ENCODE measurements around the gene UBE2J2.

UBE2J2 gene

GRCh38 chr1:1280782-1281481 lies 7.3 kb upstream of the UBE2J2 start:
- DNase-seq, result no peak

DNA sequence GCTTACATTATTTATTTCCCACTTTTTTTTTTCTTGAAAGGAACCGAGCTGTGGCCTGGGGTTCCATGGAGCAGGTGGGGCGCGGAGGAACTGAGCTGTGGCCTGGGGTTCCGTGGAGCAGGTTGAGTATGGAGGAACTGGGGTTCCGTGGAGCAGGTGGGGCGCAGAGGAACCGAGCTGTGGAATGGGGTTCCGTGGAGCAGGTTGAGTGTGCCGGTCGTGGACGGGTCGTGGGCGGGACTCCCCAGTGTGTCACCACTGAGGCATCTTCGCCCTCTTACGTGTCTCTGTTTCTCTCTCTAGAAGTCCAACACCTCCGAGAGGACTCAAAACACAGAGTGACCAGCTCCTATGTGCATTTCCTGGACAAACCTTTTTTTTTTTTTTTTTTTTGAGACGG lies 5.4 kb upstream of the UBE2J2 start:
- DNase-seq, result no peak

DNA sequence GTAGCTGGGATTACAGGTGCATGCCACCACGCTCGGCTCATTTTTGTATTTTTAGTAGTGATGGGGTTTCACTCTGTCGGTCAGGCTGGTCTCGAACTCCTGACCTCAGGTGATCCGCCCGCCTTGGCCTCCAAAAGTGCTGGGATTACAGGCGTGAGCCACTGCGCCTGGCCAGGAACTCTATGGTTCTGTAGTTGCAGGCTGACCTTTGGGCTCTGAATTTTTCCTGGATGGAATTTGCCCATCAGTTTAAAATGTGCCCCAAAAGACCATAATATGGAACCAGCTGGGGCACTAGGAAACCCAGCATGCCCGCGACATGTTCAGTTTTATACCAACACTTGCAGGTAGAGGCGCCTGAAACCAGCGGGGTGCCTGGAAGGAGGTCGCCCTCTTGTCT lies 5.0 kb upstream of the UBE2J2 start:
- DNase-seq, result no peak

DNA sequence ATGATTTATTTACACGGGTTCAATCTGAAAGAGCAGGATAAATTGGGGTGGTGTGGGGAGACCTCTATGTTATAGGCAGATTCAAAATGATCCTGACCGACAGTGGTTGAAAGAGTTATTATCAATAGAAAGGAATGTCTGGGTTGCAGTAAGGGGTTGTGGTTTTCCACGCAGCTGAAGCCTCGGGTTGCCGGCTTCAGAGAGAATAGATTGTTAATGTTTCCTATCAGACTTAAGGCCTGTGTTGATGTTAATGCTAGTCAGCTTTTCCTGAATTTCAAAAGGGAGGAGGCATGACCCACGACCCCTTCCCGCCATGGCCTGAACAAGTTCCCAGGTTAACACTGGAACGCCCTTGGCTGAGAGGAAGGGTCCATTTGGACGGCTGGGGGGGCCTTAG lies 2.2 kb upstream of the UBE2J2 start:
- no peak for DNase-seq

GRCh38 chr1:1274931-1275431 lies 1.3 kb upstream of the UBE2J2 start:
- DNase-seq, result no peak

DNA sequence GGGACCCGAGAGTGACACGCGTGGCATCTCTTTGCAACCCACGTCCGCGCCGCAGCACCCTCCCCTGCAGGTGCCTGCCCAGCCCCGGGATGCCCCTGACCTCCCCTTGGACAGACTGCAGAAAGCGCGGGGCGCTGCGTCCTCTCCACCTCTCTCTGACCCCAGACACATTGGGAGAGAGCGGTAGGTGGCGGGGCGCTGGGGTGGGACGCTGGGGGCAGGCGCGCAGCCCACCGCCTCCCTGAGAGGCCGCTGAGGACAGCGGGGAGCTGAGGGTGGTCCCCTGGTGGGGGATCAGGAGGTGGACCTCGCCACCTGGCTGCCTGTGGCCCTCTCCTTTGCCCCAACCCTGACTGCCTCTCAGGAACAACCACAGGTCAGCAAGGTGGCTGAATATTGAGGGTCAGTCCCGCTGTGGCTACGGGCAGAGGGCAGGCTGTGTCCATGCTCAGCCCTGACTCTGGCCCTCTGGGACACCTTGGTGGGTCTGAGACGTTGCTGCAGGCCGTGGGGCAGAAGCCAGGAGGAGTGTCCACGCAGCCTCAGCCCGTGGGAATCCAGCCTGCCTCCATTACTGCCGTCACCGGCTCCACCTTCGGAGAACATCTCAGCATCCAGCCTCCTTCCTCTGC lies 761 bp upstream of the UBE2J2 start:
- DNase-seq, result no peak

- peak; percentile 35 for DNase-seq
These were observed 494 bp downstream of the UBE2J2 start for GRCh38 chr1:1273209-1273511.

GRCh38 chr1:1272341-1273208 lies 1.1 kb downstream of the UBE2J2 start:
- no peak for DNase-seq

DNA sequence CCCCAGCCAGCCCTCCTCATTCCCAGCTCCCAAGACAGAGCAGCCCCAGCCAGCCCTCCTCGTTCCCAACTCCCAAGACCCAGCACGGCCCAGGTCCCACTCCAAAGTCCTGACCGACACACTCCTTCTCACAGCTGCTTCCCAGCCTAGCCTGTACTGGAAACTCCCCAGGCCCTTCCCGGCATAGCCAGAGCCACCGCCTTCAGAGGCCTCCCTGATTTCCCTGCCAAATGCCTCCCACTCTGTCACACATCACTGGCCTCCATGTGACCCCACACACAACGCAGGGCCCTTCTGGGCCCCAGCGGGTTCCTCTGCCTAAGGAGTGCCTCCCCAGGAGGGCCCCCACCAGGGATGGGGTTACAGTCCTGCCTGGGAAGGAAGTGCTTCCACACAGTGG lies 2.8 kb downstream of the UBE2J2 start:
- no peak for DNase-seq

- DNase-seq, result no peak
These were observed 5.4 kb downstream of the UBE2J2 start for GRCh38 chr1:1268284-1268682.

DNA sequence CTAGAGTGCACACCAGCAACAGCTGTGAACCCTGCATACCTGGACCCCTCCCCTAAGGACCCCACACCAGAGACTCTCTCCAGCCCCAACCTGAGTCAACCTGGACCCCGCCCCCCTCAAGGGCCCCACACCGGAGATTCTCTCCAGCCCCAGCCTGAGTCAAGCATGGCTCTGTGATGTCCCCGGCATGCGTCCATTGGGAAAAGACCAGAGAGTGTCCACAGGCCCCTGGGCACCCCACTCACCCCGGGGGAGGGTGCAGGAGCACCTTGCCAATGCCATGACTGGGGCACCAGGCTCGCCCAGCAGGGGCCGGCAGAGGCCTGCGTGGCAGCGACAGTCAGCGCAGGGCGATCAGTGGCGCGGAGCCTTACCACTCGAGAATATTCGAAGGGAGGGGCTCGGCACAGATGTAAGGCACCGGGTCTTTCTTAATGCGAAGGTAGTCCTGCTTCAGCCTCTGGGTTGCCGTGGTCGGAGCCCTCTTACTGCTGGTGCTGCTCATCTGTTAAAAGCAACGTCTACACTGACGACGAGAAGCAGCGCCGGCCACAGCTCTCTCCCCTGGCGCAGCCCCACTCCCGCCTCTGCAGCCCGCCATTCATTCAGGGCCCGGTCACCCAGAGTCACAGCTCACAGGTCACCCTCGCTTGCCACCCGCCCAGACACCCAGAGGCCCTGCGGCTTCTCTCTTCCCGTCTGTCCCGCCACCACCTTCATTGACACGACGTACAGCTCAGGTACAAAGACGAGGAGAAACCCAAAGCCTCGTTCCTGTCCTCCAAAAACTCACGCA lies 6.0 kb downstream of the UBE2J2 start:
- no peak for DNase-seq

DNA sequence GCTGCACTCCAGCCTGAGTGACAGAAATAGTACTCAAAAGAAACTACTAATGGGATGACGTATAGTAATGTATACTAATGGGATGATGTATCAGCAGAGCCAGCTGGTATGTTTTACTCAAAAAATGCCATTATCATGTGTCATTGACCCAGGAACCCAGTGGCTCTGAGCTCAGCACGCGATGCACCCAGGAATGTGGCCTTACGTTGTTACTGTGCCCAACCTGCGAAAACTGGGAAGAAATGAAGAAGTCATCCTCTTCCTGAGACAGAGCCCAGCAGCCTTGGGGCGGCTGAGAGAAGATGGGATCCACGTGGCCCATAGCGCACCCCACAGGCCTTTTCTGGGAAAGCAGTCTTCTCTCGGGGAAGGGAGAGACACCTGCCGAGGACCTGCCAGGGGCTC lies 8.8 kb downstream of the UBE2J2 start:
- DNase-seq, result no peak

DNA sequence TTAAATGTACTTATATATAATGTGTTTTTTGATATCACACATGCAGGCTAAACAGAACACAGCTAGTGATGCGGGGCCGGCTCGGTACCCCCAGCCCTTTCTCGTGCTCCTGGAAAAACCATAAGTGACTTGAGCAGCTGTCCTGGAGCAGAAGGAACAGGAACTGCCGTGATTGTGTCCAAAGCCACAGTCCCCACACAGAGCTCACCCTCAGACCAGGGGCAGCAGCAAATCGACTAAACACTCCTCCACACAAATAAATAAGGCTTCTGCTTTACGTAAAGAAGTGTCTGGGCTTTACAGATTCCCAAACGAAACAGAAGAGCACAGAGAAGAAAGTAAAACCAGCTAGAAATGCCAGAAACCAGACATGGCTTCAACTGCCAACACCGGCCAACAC lies 9.6 kb downstream of the UBE2J2 start:
- DNase-seq, result no peak

GRCh38 chr1:1262758-1263157 lies 10.9 kb downstream of the UBE2J2 start:
- DNase-seq, result no peak

DNA sequence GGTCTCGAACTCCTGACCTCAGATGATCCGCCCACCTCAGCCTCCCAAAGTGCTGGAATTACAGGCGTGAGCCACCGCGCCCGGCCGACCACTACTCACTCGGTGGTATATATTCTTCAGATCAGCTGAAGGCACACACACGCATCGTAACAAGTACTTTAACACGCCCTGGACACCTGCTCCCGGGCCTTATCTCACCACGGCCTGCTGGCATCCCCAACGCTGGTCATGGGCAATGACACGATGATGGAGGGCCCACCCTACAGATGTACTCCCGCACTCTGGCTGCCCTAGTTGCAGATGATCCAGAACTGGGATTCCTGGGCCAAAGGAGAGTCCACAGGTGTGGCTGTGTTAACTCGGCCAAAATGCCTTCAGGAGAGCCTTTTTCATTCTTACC lies 11.6 kb downstream of the UBE2J2 start:
- no peak for DNase-seq

GRCh38 chr1:1260843-1261560 lies 12.7 kb downstream of the UBE2J2 start:
- no peak for DNase-seq

- peak; percentile 30 for DNase-seq
These were observed 13.6 kb downstream of the UBE2J2 start for GRCh38 chr1:1259951-1260600.

DNA sequence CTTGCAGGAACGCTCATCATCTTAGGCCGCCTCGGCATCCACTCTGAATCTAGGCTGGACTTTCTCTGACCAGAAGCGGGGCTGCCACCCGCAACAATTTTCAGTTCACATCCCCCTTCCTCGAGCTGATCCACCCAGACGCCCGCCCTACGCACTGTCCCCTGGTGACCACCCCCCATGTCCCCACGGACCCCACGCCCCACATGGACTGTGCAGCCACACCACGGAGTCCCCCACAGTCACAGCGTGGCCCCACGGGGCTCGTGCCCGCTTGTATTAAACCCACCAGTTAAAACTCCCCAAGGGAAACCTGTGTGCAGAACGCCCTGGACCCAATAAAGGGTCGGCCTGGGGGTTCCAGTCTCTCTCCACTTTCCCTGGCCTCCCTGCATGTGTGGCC lies 14.1 kb downstream of the UBE2J2 start:
- DNase-seq, result no peak

DNA sequence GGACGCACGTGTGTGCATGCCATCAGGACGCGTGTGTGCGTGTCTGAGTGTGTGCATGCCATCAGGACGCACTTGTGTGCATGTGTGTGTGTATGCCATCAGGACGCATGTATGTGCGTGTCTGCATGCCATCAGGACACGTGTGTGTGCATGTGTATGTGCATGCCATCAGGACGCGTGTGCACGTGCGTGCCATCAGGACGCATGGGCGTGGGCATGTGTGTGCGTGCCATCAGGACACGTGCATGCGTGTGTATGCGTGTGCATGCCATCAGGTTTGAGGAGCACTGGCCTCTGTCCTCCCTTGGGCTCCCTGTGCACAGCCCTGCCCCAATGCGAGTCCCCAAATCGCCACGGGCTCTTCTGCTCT lies 14.6 kb downstream of the UBE2J2 start:
- DNase-seq, result no peak

DNA sequence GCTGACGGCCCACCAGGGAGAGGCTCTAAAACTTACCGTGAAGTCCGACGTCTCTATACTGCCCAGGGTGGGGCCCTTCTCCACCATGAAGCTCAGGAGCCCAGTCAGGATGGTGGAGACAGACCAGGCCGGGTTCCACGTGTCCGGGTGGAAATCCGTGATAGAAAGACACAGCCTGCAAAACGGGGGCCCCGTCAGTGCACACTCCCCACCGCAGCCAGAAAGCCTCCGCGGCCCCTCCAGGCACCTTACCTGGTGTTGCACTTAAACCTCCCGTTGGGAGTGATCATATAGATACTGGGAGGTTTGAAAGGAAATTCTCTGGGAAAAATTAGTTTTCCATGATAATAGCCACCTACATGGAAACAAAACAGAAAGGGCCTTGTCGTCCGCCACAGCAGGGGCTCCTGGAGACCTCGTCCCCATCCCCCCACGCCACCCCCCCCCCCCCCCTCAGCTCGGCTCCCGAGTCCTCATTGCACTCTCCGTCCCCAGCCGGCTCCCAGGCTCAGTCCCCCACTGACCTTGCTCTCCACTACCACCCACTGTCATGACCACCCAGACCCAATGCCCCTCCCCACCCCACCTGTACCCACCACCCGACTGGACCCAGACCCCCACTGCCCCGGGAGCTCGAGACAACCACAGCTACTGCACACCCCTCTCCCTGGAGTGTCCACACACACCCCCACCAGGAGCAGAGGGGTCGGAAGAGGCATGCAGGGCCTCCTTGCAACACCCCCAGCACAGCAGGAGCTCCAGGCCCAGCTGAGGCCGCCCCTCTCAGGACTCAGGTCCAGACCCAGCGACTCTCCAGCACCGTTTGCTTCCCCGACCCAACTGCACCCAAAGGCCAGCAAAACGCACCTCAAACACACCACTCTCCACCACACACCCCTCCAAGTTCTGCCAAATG lies 16.4 kb downstream of the UBE2J2 start:
- no peak for DNase-seq

DNA sequence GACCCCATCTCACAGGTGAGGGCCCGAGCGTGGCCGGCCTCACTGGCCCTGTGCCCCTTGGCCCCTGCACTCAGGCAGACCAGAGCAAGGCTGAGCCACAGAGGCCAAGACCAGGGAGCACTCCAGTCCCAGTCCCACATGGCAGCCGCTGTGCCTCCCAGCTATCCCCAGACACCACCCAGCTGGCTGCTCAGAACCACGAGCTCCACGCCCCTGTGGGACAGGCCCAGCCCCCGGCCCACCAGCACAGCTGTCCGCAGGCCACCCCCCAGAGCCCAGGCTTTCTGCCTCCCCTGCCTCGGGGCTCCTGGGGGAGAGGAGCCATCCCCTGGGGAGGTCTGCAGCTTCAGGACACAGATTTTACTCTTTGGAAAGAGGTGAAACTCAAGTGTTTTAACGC lies 18.0 kb downstream of the UBE2J2 start:
- no peak for DNase-seq
